Thoracic aorta (tissue), 2 donors: ENCODE data around the gene POLR2M. TPM values are rescaled to one million over a fixed set of nuclear protein-coding genes. Genes with fewer than 3 reads are reported as not detected.

Source experiments
- ATAC-seq: fragments of 150-250 bp; one replicate; pipeline ENCODE4 v1.8.0; 2017; ENCODE audit warnings: low read depth; ENCODE audit not compliant: insufficient number of reproducible peaks, low FRiP score
- DNase-seq: peaks from one replicate; pipeline ENCODE4 v3.0.0-alpha.2; 2020; ENCODE audit warnings: low spot score
- H3K27ac ChIP-seq, 2 donors: fragments of 200-600 bp; sonication (generic); 1 replicate in 1 of 2; 2 replicates in 1 of 2; pipeline ENCODE4 v1.5.1; 2016; ENCODE audit warnings: mild to moderate bottlenecking in 2 of 2, moderate library complexity in 2 of 2
- H3K27me3 ChIP-seq: fragments of 200-600 bp; sonication (generic); replicated peaks from 2 replicates; pipeline ENCODE4 v1.6.0; 2016; ENCODE audit warnings: mild to moderate bottlenecking; ENCODE audit not compliant: insufficient read depth
- H3K36me3 ChIP-seq: fragments of 200-600 bp; sonication (generic); one replicate; pipeline ENCODE4 v1.5.1; 2016
- H3K4me1 ChIP-seq, 2 donors: fragments of 200-600 bp; sonication (generic); 1 replicate in 1 of 2; 2 replicates in 1 of 2; pipeline versions ENCODE4 v1.5.1 to v1.6.0; 2016; ENCODE audit warnings: low read depth in 2 of 2, mild to moderate bottlenecking in 1 of 2; ENCODE audit not compliant: control insufficient read depth in 1 of 2
- H3K4me3 ChIP-seq: fragments of 200-600 bp; sonication (generic); 2 replicates; pipeline ENCODE4 v1.5.1; 2016; ENCODE audit warnings: mild to moderate bottlenecking
- H3K9me3 ChIP-seq: fragments of 200-600 bp; sonication (generic); 2 replicates; pipeline ENCODE4 v1.5.1; 2016
- CTCF ChIP-seq: fragments of 200-600 bp; sonication (generic); IDR thresholded peaks from one replicate; pipeline ENCODE4 v1.5.1; 2019; ENCODE audit warnings: antibody characterized with exemption
- total RNA-seq, 2 donors: library from RNA; depleted of rRNA; stranded (reverse); fragments of >200 nt; gene quantifications; one replicate each; pipeline versions ENCODE4 v1.1.0 to v1.2.3, GENCODE V29; 2016

POLR2M gene
- total RNA-seq, 2 donors from 2014 or later, result 90.2 to 199 TPM

- no peak overlapping the region for H3K4me3 ChIP-seq
- no peaks in the 10 kb centered on the region for H3K9me3 ChIP-seq
- no peak for TF ChIP-seq CTCF
- no peaks in the 10 kb centered on the region for H3K36me3 ChIP-seq
- no peak for ATAC-seq
- peak overlapping the region; percentile 60 to 90 for H3K27ac ChIP-seq
- DNase-seq, result no peak
- no peaks in the 10 kb centered on the region for H3K27me3 ChIP-seq
- peaks cover 24 to 55% of the 10 kb centered on the region in 2 donors for H3K4me1 ChIP-seq
Observed at GRCh38 chr15:57691082-57691481, 15.4 kb upstream of the POLR2M start.

GRCh38 chr15:57692709-57693108, 13.8 kb upstream of the POLR2M start:
- H3K27ac ChIP-seq, result peak overlapping the region; percentile 37 to 90
- DNase-seq (no peak), ATAC-seq (no peak)
- H3K4me3 ChIP-seq, result no peak overlapping the region
- no peaks in the 10 kb centered on the region for H3K27me3 ChIP-seq
- no peaks in the 10 kb centered on the region for H3K9me3 ChIP-seq
- H3K4me1 ChIP-seq, result peaks cover 24 to 68% of the 10 kb centered on the region in 2 donors
- no peaks in the 10 kb centered on the region for H3K36me3 ChIP-seq
- TF ChIP-seq CTCF, result no peak

- Histone ChIP-seq H3K4me1 (peaks cover 33 to 76% of the 10 kb centered on the region in 2 donors), H3K9me3 (no peaks in the 10 kb centered on the region), H3K36me3 (no peaks in the 10 kb centered on the region), H3K4me3 (no peak overlapping the region), H3K27me3 (no peaks in the 10 kb centered on the region), H3K27ac (peak overlapping the region; percentile 37 to 90)
- ATAC-seq (no peak), DNase-seq (no peak)
- TF ChIP-seq CTCF, result no peak
Observed at GRCh38 chr15:57694279-57694678, 12.2 kb upstream of the POLR2M start.

GRCh38 chr15:57696146-57696545, 10.4 kb upstream of the POLR2M start:
- Histone ChIP-seq H3K27me3 (no peaks in the 10 kb centered on the region), H3K36me3 (no peaks in the 10 kb centered on the region), H3K4me1 (peaks cover 33 to 69% of the 10 kb centered on the region in 2 donors), H3K9me3 (no peaks in the 10 kb centered on the region), H3K4me3 (no peak overlapping the region), H3K27ac (peak overlapping the region; percentile 60 to 90)
- ATAC-seq (no peak), DNase-seq (no peak)
- no peak for TF ChIP-seq CTCF

GRCh38 chr15:57697588-57697987, 8.9 kb upstream of the POLR2M start:
- no peak for TF ChIP-seq CTCF
- peak; percentile 74 for ATAC-seq
- peak overlapping the region; percentile 85 to 90 for H3K27ac ChIP-seq

More at GRCh38 chr15:57697588-57697987, 8.9 kb upstream of the POLR2M start:
- DNase-seq, result no peak
- Histone ChIP-seq H3K9me3 (no peaks in the 10 kb centered on the region), H3K27me3 (no peaks in the 10 kb centered on the region), H3K36me3 (no peaks in the 10 kb centered on the region), H3K4me1 (peaks cover 22 to 54% of the 10 kb centered on the region in 2 donors), H3K4me3 (peak overlapping the region; percentile 45)
